Pancreas (tissue), 10 donors: Measurements from ENCODE around the gene RYR3. TPM values are rescaled to one million over a fixed set of nuclear protein-coding genes. Genes with fewer than 3 reads are reported as not detected.

Experiments
- ATAC-seq, 4 donors: fragments of 200-7000 bp; cut with Tn5 transposase; one replicate each; pipeline versions ENCODE4 v1.8.0 to v1.9.1; 2020; ENCODE audit warnings: mild to moderate bottlenecking in 4 of 4, moderate library complexity in 4 of 4
- DNase-seq, 6 donors: peaks; one replicate each; pipeline ENCODE4 v3.0.0-alpha.2; 2020
- FAIRE-seq: peaks from 2 replicates; lab custom pipeline; 2012; peaks lifted over from hg19 to GRCh38; lab: Jason Lieb, UNC
- H3K27ac ChIP-seq, 4 donors: fragments of 200-600 bp; sonication (generic); 1 replicate in 3 of 4; 2 replicates in 1 of 4; pipeline versions ENCODE4 v1.5.0 to v1.8.0; 2020
- H3K27me3 ChIP-seq, 4 donors: fragments of 200-600 bp; one replicate each; pipeline ENCODE4 v1.8.0; 2021
- H3K36me3 ChIP-seq, 3 donors: fragments of 200-600 bp; sonication (generic) in 1 of 3; one replicate each; pipeline versions ENCODE4 v1.5.0 to v1.8.0; 2020 to 2021
- H3K4me1 ChIP-seq, 3 donors: fragments of 200-600 bp; one replicate each; pipeline ENCODE4 v1.8.0; 2021
- H3K4me3 ChIP-seq, 4 donors: fragments of 200-600 bp; sonication (generic) in 2 of 4; one replicate each; pipeline versions ENCODE4 v1.5.0 to v1.8.0; 2020 to 2021
- H3K9me3 ChIP-seq, 4 donors: fragments of 200-600 bp; one replicate each; pipeline ENCODE4 v1.8.0; 2021
- WGBS, 2 donors: extraction: QIAGEN DNeasy Blood & Tissue Kit; methylation state at CpG; one replicate each; pipeline ENCODE4 v1.1.7; 2013; 5-methylcytosine and 5-hydroxymethylcytosine counted together
- intact Hi-C, 3 donors: fragments of 100-400 bp; cut with DNase I; formaldehyde crosslinking; loops; one replicate each; pipeline versions ENCODE4 v1.11.1 to v1.14.2; 2022
- polyA plus RNA-seq, 2 donors: library from polyadenylated mRNA; stranded (reverse); fragments of 200-250 nt; gene quantifications; one replicate each; pipeline ENCODE4 v1.2.3, GENCODE V29; 2013
- total RNA-seq, 6 donors: library from RNA; stranded (reverse); fragmentation: NEBNext Ultra II Directional in 4 of 6; extraction: Animal tissue kit (Norgen Biotek cat#: 25700) in 4 of 6; gene quantifications; one replicate each; pipeline versions ENCODE4 v1.2.1 to v1.2.4, GENCODE V29; 2021 to 2023
- TF ChIP-seq, protein P1 (sequence below), 4 donors: fragments of 200-600 bp; sonication (generic) in 3 of 4; IDR thresholded peaks; one replicate each; pipeline versions ENCODE4 v1.5.0 to v1.8.0; 2021; ENCODE audit warnings: antibody characterized with exemption in 4 of 4
- donor health status: healthy with polysubstance abuse.
- donor health status: DM: no; HTN: no; CAD: no; lungs with moderate emphysema.
- donor health status: DM: no; HTN: no; CAD: no.
- donor health status: control.
- donor health status: control.
- donor health status: Bipolar disorder and iron deficiency.
- donor health status: DM: yes; HTN: yes; CAD: no.
- donor health status: DM: no; HTN: no; CAD: no.
- donor health status: DM: no; HTN: no; CAD: no.
- donor health status: DM: yes; HTN: yes; CAD: no.

RYR3 gene
- total and polyA plus RNA-seq, 8 donors: 0.03 to 0.52 (median 0.13) TPM

- no peak overlapping the region for H3K4me3 ChIP-seq
- ATAC-seq: no peak
- no peaks in the 10 kb centered on the region for H3K4me1 ChIP-seq
- no peaks in the 10 kb centered on the region for H3K27me3 ChIP-seq
- no peaks in the 10 kb centered on the region for H3K36me3 ChIP-seq
- H3K27ac ChIP-seq: no peak overlapping the region
- WGBS, 2 donors: 26 to 32% methylated on average over 2 of the region's 2 CpGs
- DNase-seq: no peak
- H3K9me3 ChIP-seq: no peaks in the 10 kb centered on the region
- TF ChIP-seq, protein P1, sequence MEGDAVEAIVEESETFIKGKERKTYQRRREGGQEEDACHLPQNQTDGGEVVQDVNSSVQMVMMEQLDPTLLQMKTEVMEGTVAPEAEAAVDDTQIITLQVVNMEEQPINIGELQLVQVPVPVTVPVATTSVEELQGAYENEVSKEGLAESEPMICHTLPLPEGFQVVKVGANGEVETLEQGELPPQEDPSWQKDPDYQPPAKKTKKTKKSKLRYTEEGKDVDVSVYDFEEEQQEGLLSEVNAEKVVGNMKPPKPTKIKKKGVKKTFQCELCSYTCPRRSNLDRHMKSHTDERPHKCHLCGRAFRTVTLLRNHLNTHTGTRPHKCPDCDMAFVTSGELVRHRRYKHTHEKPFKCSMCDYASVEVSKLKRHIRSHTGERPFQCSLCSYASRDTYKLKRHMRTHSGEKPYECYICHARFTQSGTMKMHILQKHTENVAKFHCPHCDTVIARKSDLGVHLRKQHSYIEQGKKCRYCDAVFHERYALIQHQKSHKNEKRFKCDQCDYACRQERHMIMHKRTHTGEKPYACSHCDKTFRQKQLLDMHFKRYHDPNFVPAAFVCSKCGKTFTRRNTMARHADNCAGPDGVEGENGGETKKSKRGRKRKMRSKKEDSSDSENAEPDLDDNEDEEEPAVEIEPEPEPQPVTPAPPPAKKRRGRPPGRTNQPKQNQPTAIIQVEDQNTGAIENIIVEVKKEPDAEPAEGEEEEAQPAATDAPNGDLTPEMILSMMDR (IDR thresholded peaks at IDR 0.05): no peak
- intact Hi-C loops: no loop called here
- no peak for FAIRE-seq
Observed at GRCh38 chr15:33797651-33798050, 486.9 kb downstream of the RYR3 start.

DNA sequence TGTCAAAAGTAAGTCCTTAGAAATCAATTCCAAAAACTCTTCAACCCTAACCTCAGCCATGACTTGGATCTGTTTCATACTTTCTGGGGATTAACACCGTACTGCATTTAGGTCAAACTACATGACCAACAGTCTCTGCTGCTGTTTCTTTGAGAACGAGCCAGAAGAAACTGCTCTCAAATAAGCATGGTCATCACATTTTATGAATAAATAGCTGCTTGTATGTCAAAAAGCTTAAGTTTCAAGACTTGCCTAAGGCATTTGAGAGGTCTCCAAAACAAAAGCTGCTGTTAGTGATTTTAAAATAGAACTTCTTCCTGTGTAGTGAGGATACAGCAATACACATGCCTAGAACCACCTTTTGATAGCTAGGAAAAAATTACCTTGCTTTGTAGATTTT, 491.2 kb downstream of the RYR3 start:
- H3K27me3 ChIP-seq: no peaks in the 10 kb centered on the region
- 68 to 81% methylated on average over 2 of the region's 2 CpGs for WGBS, 2 donors
- no peak for DNase-seq
- H3K9me3 ChIP-seq: no peaks in the 10 kb centered on the region
- no peaks in the 10 kb centered on the region for H3K4me1 ChIP-seq
- intact Hi-C loops: no loop called here
- no peak for FAIRE-seq
- ATAC-seq: no peak
- H3K4me3 ChIP-seq: no peak overlapping the region
- TF ChIP-seq, protein P1 (IDR thresholded peaks at IDR 0.05): no peak
- no peak overlapping the region for H3K27ac ChIP-seq
- H3K36me3 ChIP-seq: no peaks in the 10 kb centered on the region

GRCh38 chr15:33807665-33808064, 496.9 kb downstream of the RYR3 start:
- no peak for DNase-seq
- 53 to 60% methylated on average over 5 of the region's 5 CpGs for WGBS, 2 donors
- no peak for FAIRE-seq
- H3K27ac ChIP-seq: no peak overlapping the region
- no peak overlapping the region for H3K4me3 ChIP-seq
- ATAC-seq: no peak
- H3K36me3 ChIP-seq: no peaks in the 10 kb centered on the region
- intact Hi-C loops: no loop called here
- H3K9me3 ChIP-seq: no peaks in the 10 kb centered on the region
- TF ChIP-seq, protein P1 (IDR thresholded peaks at IDR 0.05): no peak
- no peaks in the 10 kb centered on the region for H3K27me3 ChIP-seq
- H3K4me1 ChIP-seq: no peaks in the 10 kb centered on the region

DNA sequence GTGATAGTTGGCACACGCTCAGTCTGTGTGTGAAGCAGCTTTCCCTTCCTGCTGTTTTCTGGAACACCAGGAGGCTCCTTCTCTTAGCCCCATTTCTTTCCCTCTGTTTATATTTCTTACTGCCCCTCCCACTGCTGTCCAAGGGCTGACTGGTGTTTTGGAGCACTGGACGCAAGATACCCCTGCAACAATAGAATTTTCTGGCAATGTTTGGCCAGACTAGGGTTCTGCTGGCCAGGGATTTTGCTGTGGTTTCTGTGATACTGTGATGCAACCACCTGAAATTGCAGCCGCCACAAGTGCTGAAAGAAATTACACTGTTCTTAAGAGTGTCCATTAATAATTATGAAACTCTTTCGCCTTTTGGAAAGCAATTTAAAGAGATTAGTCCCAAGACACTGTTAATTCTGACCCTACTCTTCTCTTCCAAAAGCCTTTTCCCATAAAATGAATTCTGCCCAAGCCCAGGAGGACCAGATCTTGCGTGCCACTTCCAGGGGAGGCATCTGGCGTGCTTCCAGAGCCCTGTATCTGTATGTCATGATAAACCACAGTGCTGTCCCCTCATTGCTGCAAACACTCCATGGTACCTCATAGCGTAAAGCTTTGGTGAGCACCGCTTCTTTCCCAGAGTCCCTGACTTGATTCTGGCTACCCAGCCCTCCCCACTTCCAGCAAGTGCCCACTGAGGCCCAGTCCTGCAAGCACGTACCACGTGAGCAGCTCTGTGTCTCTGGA, 498.1 kb downstream of the RYR3 start:
- H3K27me3 ChIP-seq: no peaks in the 10 kb centered on the region
- H3K4me3 ChIP-seq: no peak overlapping the region
- H3K9me3 ChIP-seq: no peaks in the 10 kb centered on the region
- 69 to 71% methylated on average over 10 of the region's 10 CpGs for WGBS, 2 donors
- intact Hi-C loops: no loop called here
- H3K27ac ChIP-seq: no peak overlapping the region
- ATAC-seq: no peak
- TF ChIP-seq, protein P1 (IDR thresholded peaks at IDR 0.05): no peak
- no peaks in the 10 kb centered on the region for H3K36me3 ChIP-seq
- FAIRE-seq: no peak
- no peaks in the 10 kb centered on the region for H3K4me1 ChIP-seq
- no peak for DNase-seq

DNA sequence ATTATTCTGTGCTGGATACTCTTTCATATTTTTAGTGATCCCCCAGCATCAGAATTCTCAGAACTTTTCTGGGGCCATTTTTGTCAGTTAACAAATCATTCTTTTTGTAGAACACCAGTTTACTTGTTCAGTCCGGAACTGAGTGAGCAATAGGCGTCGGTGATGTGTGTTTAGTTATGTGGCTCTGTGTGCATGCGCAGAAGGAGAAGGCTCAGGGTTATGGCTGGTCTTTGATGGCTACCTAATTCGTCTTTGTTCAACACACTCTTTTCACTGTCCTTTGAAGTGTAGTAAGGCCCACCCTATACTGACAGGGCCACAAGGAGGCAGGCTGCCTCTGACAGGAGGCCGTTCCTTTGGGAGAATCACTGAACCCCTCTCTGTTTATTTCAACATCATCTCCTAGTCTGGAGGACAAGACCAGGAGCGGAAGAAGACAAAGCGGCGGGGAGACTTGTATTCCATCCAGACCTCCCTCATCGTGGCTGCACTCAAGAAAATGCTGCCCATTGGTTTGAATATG, 499.4 kb downstream of the RYR3 start:
- Histone ChIP-seq H3K27ac (no peak overlapping the region), H3K4me1 (no peaks in the 10 kb centered on the region), H3K9me3 (no peaks in the 10 kb centered on the region), H3K4me3 (no peak overlapping the region), H3K36me3 (no peaks in the 10 kb centered on the region), H3K27me3 (no peaks in the 10 kb centered on the region)
- intact Hi-C loops: no loop called here
- DNase-seq (no peak), FAIRE-seq (no peak), ATAC-seq (no peak)
- TF ChIP-seq, protein P1 (IDR thresholded peaks at IDR 0.05): no peak
- WGBS, 2 donors: 78 to 81% methylated on average over 10 of the region's 10 CpGs
